DMS79 (cell line): Measurements from ENCODE around the gene ACVR1B.
A peak's percentile ranks its signal among the peaks of the same experiment; 100 is the strongest.

Experiments used
- DNase-seq: peaks from one replicate; lab custom pipeline; 2025; lab: John Stamatoyannopoulos, UW

The ACVR1B gene

DNA sequence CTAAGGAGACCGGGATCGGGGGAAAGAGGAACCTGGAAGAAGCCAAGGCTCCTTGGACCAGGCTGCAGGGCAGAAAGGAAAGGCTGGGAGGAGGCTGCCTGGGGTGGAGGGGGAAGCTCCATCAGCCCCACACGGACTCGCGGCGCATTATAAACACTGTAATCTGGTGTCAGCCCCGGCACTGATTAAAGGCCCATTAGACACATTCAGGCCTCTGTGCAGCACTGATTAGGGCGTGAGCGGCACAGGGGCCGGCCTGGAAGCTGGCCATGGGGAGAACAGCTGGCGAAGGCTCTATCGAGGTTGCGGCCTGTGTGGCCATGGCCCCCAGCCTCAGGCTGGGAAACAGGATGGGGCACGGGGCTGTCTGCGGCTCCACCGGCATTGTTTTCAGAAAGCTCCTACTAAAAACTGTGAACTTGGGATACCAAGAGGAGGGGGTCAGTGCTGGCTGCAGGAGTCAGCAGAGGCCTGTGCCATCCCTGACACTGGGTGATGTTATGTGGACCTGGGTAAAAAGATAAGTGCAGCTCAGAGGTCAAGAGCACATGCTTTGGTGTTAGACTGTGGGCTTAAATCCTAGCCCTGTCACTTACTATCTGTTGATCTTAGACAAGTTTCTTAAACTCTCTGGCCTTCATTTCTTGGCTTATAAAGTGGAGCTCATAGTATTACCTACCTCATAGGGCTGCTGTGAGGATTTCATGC, 33.6 kb upstream of the ACVR1B start:
- DNase-seq, result no peak

DNA sequence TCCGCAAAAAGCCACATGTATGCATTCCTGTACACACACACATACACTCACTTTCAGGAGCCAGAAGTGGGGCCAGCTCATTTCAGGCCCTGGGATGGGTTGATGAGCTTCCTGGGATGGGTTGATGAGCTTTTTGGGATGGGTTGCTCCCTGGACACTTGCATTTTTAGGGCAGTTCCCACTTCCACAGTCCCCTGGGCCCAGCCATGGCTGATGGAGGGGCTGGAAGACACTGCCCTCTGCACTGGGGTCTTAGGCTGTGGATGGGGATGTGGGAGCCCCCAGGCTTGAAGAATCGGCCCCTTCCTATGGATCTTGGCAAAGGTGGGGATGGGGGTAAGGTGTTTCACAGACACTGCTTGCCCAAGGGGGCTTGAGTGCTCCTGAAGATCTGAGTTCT, 31.5 kb upstream of the ACVR1B start:
- DNase-seq, result no peak

DNA sequence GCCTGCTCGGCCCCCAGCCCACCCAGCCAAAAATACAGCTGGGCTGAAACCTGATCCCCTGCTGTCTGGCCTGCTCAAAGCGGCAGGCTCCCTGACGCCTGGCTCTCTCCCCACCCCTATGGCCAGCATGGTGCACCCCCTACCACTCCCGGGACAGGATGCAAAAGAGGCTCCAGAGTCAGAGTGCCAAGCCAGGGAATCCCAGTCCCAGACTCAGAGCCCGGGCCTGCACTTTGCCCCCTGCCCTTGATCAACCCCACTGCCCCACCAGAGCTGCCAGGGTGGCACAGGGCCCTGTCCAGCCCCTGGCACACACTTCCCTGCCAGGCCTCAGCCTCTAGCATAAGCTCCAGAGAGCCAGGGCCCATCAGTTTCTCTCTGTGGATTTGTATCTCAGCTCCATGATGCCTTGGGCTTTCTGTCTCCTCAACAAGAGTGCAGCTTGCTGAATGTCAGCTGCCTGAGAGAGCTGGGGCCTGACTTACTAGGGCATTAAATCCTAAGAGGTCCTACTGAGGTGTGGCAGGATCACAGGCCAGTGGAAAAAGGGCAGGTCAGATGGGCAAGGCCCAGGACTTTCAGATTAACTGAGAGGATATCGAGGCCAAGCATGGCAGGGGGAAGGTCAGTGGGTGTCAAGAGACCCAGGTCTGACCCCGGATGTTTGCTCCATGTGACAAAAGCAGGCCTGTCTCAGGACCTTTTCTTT, 30.3 kb upstream of the ACVR1B start:
- DNase-seq, result no peak

DNA sequence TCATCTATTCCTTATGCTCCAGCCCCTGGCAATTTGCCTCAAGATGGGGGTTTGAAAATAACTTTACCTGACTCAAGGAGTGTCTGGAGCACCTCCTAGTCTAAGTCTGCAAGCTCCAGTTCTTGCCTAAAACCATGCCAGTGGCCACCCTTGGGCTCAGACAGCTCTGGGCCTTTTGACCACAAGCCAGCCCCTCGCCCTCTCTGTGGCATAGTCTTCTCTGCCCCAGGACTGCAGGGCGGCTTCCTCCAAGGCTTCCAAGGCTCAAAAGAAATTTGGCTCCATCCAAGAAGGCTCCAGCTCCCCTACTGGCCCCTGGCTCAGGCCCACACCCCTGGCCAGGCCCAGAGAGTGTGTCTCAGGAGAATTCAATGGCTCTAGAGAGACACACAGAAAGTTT, 29.4 kb upstream of the ACVR1B start:
- DNase-seq, result no peak

DNA sequence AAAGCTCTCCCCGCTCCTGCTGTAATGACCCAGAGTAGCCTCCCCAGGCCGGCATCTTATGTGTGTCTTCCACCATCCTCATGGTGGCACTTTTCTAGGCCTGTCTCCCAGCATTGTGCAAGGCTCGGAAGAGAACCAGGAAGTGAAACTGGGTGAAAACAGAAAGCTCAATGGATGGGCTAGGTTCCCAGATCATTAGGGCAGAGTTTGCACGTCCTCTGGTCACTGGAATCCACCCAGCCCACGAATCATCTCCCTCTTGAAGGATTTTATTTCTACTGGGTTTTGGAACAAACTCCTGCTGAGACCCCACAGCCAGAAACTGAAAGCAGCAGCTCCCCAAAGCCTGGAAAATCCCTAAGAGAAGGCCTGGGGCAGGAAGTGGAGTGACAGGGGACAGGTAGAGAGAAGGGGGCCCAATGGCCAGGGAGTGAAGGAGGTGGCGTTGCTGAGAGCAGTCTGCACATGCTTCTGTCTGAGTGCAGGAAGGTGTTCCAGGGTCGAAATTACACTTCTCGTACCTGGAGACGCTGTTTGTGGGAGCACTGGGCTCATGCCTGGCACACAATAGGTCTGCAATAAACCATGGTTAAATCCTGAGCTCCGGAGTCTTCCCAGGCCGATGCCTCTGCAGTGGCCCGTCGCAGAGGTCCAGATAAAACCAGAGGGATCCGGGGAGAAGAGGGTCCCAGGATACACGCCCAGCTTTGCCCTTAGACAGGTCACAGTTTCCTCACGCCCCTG, 28.6 kb upstream of the ACVR1B start:
- DNase-seq, result no peak

DNA sequence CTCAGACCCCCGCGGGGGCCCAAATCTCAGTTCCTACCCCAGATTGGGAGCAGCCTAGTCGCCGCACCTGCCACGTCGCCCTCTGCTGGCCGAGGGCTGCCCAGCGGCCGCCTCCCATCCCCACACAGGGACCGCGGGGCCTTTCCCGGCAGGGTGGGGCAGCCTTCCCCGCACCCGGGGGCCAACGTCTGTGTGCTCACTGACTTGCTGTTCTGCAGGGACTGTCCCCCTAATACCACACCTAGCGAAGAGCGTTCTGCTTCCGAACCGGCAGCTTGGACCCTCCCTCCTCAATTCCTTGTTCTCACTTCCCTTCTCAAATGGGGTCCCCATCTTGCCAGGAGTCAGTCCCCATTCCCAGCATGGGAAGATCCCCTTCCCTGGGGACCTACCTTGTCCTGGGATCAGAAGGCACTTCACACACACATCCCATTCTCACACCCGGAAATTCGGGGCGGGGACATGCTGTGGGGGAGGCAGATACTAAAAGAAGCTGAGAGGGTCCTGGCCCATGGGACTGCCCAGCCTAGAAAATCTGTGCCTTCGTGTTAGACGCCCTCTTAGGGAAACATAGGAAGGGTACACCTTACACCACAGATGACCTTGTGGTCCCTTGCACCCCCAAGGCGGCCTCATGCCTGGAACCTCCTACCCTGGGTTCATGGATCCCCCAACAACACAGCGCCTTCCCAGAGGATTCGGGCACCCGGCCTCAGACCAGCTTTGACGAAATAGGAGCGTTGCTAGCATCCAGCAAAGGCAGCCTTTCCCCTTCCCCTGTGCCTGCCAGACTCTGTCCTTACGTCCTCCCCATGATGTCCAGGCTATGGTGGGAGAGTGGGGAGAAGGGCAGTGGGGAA, 27.8 kb upstream of the ACVR1B start:
- no peak for DNase-seq

DNA sequence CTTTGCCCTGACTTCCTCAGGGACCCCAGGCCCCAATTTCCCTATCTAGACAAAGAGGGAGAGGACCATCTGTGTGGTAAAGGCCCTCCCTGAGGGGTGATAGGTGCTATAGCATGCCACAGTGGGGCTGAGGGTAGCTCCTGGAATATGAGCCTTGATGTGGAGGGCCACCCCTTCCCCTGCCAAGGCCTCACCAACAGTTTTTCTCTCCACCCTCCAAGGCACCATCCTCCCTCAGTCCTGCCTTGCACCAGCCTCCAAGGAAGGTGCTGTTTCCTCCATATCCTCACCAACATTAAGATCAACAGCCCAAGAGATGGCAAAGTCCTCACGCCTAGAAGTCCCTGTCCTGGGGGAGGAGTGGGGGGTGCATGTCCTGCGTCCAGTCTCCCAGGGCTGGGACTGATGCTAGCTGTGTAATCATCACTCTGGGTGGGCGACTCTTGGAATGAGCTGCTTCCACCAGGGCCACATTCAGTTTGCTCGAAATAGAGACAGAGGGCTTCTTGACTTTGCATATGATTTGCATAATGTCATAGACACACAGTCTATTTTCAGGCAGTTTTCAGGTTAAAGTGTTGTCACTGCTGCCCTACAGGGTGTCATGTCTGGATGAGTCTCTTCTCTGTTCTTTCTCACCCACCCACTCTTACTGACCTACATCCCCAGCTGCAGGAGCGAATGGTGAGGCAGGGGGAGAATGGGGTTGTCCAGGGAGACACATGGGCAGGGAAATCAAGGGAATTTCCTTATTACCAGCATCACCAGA, 26.8 kb upstream of the ACVR1B start:
- no peak for DNase-seq

DNA sequence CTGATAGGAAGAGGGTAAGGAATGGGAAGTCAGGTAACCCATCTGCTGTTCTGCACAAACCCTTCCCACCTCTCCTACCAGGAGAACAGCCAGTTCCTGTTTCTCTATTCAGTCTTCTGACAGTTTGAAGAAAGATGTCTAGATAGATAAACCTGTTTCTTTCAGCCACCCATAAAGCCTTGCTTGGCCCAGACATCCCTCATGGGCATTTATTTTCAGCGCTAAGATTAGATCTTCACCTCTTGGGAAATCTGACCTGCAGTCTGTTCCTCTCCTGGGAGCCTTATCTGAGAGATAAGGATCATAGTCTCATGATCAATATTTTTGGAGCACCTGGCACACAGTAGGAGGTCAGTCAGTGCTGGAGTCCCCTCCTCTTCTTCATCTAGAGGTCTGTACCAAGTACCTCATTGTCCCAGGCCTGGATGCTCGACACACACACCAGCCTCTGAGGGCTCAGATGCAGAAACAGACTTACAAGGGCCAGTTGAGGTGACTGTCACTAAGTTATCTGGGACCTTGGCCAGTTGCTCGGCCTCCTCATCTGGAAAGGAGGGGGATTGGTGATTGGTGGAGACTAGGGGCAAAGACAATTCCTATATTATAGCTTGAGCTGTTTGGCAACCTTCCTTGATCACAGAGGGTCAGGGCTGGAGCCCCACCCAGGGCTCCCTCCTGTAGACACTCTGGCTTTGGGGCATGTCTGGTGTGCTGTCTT, 26.0 kb upstream of the ACVR1B start:
- no peak for DNase-seq

DNA sequence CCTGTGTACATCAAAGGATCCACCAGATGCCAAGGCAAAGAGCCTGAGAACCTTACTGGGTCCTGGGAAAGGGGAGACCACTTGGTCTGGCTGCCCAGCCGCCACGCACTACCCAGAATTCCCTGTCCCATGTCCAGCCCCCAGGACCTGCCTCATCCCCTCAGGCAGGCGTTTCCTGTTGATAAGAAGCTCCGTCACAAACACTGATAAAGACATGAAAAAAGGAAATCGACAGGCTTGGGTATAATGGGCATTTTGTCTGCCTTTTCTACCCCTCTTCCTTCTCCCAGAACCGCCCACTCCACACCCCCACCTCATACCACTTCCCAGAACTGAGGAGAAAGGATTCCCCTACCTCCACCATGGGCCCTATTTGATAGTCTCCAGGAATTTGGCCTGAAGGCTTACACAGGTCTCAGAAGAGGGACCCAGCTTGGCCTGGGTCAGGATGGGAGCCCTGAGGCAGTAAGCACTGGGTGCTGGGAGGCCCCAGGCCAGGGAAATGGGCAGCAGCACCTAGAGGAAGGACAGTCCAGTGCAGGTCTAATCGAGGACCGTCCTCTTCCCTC, 25.4 kb upstream of the ACVR1B start:
- no peak for DNase-seq

DNA sequence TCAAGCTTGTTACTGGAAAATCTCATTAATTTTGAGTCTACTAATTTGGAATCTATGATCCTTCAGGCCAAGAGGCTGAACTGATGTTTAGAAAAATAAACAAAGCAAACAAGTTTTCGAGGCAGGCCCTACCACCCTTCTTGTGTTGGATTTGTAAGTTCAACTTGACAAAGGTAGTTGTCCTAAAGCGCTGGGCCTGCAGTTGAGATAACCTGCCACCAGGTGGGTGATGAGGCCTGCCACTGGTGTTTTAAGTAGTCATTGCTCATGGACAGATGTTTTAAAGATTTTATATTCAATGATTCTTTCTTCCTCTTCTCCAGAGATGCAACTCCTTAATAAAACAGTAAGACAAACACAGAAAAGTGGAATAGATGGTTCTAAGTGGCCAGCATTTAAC, 24.8 kb upstream of the ACVR1B start:
- DNase-seq, result no peak

DNA sequence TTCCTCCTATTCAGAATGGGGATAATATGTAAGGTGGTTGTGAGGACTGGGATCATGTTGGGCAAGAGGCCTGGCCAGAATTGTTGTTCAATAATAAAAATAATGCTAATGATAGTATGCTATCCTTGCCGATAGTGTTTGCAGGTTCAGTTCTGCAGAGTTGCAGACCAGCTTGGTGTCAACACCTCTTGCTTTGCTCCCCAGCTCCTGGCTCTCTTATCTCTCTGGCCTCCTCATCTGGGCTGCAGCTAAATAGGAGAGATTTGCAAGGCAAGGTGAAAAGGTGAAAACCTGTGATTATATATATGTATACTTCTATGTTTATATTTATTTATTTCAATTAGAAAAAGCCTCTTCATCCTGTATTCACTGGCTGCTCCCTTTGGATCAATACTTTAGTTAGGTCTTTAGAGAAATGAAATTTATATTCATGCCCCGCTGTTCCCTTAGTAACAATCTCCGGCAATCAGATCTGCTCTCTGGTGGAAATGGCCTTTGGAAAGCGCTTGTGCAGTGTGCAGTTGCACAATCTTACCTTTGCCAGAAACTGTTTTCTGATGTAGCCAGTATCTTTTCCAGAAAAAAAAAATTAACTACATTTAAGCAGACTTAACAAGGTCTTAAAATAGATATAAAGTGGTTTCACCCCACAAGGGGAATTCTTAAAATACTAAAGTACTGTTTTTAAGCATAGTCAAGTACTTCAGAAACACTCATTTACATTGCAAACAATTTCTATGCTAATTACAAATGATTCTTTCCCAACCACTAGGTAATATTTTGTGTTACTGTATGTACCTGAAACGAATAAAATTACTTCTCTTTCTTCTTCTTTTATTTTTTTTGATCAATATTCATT, 19.1 kb upstream of the ACVR1B start:
- DNase-seq, result no peak

DNA sequence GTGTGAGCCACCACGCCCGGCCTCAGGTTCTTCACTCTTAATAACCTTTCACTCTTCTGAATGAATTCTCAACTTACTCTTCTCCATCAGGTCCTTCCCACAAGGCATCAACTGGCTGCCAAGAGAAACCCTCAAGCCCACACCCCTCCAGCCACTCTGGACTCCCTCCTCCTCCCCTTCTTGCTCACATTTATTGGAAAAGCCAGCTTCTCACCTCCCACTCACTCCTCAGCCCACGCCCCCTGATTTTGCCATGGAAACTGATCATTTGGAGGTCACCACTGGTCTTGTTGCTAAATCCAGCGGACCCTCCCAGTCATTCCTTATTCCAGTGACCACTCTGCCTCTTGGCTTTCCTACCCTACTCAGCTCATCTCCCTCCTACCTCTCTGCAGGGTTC, 17.4 kb upstream of the ACVR1B start:
- no peak for DNase-seq

DNA sequence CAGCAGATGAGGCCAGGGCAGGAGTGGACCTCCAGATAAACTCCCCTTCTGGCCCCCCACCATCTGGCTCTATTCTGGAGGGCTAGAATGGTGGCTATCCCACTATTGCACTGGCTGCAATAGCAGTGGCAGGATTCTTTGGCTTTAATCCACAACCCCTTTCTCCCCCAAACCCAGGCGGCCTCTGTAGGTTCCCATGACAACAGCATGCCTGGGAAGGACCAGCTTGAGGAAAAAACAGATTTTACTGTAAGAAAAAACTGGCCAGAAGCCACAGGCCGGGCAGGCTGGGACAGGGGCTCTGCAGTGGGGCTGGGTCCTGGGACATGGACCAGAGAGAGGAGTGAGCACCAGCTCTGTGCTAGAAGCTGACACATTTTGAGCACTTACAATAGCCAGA, 13.6 kb upstream of the ACVR1B start:
- no peak for DNase-seq

DNA sequence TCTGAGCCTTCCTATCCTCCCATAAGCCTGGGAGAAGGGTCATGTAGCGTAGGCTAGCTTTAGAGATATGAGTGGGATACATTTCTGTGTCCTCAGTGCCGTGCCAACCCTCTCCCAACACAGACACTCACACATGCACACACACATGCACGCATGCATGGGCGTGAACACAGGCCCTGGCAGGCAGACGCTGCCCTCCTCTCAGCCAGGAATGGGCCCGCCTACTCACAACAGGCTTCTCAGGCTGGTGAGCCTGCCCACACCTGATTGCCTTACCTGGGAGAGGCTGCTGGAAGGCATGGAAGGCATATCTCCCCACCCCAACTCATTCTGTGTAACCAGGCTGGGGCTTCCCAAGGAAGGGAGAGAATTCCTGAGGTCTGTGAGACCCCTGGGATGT, 12.8 kb upstream of the ACVR1B start:
- DNase-seq, result no peak

DNA sequence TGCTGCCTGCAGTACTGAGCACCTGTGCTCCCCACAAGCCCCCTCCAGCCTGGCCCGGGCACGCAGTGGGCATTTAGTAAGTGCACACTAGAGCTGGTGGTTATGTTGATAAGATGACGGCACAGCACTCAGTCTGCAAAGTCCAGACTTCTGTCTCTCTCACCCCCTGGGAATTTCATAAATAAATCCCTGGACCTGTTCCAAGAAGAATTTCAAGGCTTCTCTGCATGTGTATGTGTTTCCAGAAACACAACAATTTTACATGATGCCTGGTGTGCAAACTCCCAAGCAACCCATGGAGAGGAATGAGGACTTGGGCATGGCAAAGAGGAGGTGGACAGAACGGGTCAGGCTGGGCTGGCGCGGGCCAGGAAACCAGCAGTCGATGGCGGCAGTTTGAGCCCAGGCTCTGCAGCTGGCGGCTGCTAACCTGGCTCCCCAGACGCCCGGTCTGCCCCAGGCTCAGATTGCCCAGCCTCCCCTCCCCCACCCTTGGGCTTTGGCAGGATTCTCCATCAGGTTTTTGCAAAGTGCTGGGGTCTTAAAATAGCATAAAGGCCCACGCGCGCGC, 10.4 kb upstream of the ACVR1B start:
- DNase-seq, result peak; percentile 59

DNA sequence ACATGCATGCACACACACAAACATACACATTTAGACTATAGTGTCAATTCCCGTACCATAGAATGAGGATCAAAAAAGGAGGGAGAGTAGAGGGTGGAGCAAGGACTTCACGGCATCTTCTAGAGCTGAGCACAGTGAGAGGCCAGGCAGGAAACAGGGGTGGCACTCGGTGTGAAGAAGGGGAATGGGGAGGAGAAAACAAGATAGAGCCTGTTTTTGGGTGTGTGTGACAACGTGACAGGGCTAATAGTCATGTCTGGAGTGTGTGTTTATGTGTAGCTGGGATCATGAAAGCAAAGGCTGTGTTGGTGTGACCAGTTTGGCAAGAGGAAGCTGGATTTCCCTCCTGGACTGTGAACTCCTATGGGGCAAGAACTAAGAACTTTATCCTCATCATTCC, 9.9 kb upstream of the ACVR1B start:
- no peak for DNase-seq

DNA sequence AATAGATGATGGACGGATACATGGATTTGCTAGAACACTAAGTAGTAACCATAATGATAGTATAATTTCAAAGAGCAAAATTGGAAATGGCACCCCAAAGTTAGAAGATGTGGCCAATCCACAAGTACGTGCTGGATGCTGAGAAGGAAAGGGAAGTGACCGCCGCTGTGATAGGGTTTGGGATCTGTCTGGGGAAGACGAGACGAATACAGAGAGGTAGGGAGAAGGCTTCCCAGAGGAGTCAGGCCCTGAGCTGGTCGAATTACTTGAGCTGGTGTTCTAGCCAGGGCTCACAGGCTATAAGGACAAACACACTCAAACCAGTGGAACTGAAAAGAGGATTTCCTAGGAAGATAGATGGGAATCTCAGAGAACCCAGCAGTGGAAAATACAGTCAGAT, 9.4 kb upstream of the ACVR1B start:
- no peak for DNase-seq

DNA sequence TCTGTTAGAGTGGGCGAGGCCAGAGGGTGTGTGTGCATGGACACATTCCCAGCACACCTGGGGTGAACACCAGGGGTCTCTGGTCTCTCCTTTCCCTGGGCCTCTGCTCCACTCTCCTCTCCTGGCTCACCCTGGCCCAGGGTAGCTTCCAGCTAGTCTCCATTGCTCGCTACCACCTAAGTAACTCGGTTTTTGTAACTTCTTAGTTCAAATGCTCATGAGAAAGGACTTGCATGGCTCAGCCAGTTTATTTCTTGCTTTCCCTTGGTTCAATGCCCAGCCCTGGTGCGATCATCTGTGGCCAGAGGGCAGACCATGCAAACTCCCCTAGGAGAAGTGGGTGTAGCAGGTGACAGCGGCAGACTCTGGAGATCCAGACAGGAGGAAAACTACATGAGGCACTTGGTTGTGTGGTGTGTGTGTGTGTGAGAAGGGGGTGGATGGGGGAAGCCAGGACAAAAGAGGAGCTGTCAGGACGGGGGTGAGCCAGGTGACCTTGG, 8.9 kb upstream of the ACVR1B start:
- DNase-seq, result peak; percentile 19

DNA sequence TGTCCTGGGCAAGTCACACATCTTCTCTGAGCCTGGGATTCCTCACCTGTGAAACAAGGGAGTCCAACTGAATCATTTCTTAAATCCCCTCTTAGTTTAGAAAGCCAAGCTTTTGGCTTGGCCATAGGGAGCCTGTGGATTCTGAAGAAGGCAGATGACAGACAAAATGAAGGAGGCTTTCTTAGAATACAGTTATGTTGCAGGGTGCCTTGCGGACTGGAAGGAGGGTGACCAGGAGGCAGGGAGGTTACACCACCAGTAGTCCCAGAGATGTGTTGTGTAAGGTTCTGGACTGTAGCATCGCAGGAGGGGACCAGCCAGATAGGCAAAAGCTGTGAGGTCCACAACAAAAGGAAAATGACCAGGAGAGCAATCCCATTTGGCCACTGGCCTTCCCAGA, 8.2 kb upstream of the ACVR1B start:
- no peak for DNase-seq
